GM18907 (cell line): ENCODE data around the gene PILRA.
"Not testable (repeated sequence)": the region's sequence is repeated elsewhere in the genome, so short reads cannot be mapped to it uniquely, and the experiment has no call there.

Experiments
- ATAC-seq: cut with Tn5 transposase; IDR thresholded peaks from one replicate; pipeline ENCODE4 v1.9.1; 2021; ENCODE audit warnings: mild to moderate bottlenecking, moderate library complexity; ENCODE audit not compliant: unreplicated experiment

The PILRA gene

GRCh38 chr7:100376066-100376465 lies 2.8 kb downstream of the PILRA start:
- no peak for ATAC-seq

- no peak for ATAC-seq
Measured at GRCh38 chr7:100378114-100378755, 4.9 kb downstream of the PILRA start.

DNA sequence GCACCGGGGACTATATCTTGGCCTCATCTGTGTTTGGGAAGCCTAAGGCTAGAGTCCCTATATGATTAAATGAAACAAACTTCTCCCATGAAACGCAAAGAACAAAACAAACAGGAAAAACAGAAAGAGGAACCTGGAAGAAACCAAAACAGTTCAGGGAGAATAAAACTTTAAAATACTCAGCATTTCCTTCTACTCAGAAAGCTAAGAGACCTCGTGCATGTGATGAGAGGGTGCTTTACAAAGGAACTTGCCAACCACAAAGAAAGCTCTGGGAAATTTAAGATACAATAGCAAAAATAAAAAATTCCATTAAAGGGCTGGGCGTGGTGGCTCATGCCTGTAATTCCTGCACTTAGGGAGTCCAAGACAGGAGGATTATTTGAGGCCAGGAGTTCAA lies 6.9 kb downstream of the PILRA start:
- no peak for ATAC-seq

GRCh38 chr7:100381531-100382233 lies 8.4 kb downstream of the PILRA start:
- ATAC-seq = not testable (repeated sequence)

GRCh38 chr7:100382234-100382853 lies 9.1 kb downstream of the PILRA start:
- ATAC-seq = not testable (repeated sequence)

GRCh38 chr7:100384628-100385294 lies 11.5 kb downstream of the PILRA start:
- ATAC-seq = no peak

DNA sequence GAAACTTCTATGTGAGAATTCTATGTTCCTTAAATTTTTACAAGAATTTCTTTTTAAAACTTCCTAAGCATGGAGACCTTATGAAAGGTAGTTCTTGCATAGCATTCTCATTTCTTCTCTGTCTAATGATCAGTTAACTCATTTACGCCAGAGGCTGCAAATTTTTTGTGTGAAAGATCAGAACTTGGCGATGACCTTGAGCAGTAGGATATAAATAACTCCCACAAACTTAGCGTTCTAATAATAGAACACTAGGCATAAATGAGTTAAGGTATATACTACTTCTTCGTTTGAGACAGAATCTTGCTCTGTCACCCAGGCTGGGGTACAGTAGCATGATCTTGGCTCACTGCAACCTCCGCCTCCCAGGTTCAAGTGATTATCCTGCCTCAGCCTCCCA lies 13.7 kb downstream of the PILRA start:
- ATAC-seq = no peak

DNA sequence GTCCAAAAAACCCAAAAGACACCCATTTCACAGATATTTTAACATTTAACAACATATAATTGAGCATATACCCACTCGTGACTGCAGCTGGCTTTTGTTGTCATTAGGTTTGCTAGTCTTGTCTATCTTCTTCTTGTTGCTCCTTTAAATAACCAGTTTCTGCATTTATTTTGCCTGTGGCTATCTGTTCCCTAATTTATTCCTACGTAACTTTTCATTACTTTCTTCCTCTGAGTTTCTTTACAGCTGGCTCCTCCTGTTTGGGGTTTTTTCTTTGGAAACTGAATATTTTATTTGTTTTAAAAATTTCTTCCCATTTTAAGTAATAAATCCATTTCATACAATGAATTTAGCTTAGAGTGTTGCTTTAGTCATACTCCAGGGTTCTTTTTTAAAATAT lies 14.4 kb downstream of the PILRA start:
- ATAC-seq = no peak

DNA sequence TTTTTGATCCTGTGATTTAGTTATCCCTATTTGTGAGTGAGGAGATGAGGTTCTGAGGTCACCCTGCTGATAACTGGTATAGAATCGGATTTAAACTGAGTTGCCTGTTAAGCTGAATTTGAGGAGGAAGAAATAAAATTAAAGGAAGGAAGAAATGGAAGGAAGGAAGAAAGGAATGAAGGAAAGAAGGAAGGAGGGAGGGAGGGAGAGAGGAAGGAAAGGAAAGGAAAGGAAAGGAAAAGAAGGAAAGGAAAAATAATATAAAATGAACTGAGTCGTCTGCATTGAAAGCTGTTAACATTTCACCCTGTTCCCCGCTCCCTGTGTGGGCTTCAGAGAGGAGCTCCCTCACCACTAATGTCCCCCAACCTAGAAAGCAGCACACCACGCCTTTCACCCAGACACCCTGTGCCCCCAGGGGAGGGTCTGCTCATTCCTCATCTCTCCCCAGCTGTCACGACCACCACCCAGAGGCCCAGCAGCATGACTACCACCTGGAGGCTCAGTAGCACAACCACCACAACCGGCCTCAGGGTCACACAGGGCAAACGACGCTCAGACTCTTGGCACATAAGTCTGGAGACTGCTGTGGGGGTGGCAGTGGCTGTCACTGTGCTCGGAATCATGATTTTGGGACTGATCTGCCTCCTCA lies 16.3 kb downstream of the PILRA start:
- no peak for ATAC-seq

DNA sequence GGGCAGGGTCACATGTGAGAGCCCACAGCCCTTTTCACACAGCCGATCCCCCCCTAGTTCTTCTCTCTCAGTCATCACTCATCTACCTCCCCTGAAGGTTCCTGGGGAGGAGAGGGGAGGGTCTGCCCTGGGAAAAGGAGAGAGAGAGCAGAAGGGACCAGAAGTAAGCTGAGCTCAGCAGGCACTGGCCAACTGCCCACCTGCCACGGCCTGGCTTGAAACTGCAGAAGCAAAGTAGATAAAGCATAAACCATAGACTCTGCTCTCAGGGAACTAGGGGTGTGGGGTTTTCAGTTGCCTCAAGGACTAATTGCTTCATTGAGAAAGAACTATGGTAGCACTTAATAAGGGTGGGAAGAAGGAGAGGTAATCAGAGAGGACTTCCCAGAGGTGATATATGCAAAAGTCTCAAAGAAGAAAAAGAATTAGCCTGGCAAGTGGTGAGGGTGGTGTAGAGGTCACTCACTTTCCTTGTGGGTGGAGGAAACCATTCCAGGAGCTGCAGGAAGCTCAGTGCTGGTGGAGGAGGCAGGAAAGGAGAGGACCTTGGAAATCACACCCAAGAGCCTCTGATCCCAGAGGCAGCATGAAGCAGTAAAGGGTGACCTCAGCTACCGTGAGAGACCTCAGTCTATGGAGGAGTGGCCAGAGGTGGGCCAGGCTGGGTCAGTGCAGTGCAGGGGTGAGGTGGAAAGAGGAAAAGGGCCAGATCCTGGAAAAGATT lies 17.2 kb downstream of the PILRA start:
- no peak for ATAC-seq

DNA sequence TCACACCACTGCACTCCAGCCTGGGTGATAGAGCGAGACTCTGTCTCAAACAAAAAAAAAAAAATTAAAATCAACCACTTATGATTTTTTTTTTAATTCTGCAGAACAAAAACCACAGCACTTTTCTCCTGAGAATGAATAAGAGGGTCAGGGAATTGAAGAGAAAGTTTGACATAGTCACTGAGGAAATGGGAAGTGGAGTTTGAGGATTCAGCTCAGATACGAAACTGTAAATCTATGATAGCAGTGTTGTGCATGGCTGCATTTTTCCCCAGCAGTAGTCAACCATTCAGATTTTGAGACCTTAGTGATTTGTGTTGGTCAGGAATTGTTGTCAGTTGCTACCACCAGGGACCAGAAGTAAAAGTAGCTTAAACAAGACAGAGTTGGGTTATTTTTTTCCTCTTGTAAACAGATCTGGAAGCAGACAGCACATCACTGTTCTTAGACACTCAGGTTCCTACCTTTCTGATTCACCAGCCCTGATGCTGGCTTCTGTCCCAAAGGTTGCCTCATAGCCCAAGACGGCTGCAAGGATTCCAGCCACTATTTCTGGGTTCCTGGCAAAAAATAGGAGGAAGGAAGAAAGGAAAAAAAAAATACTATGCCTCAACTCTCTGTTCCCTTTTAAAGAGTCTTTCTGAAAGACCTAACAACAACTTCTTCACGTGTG lies 20.1 kb downstream of the PILRA start:
- no peak for ATAC-seq

- no peak for ATAC-seq
Measured at GRCh38 chr7:100394077-100394476, 20.8 kb downstream of the PILRA start.

GRCh38 chr7:100396421-100396982 lies 23.2 kb downstream of the PILRA start:
- peak; percentile 76 for ATAC-seq

DNA sequence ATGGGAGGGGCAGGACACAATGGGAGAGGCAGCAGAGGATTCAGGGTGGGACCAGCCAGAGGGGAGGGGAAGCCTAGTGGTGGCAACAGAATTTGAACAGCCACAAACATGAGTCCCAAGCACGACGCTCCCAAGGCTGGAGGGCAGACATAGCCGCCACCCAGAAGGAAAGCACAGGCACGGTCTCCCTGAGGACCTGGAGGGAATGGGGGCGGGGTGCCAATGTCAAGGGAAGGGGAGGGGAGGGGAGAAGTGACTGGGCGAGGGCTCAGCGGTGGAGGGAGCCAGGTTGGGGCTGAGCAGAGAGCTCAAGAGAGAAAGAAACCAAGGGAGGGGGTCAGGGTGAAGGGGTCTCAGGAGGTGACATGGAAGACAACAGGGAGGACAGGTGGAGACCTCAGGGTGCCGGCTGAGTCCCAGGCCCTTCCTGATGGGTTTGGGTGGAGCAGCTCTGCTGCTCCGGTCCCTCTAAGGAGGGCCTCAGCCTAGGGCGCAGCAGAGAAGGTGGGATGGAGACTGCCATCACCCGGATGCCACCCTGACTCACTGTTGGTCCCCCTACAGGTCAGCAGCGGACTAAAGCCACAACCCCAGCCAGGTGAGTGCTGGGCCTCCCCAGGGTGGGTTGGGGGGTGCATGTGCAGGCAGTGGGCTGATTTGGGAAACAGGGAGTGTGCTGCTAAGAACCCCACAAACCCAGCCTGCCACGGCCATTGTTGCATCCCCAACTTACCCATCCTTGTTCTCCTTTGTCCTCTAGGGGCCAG lies 24.2 kb downstream of the PILRA start:
- ATAC-seq = no peak

- ATAC-seq = no peak
Measured at GRCh38 chr7:100398239-100398638, 25.0 kb downstream of the PILRA start.

GRCh38 chr7:100400041-100400440 lies 26.8 kb downstream of the PILRA start:
- ATAC-seq = no peak

- no peak for ATAC-seq
Measured at GRCh38 chr7:100400656-100401055, 27.4 kb downstream of the PILRA start.

DNA sequence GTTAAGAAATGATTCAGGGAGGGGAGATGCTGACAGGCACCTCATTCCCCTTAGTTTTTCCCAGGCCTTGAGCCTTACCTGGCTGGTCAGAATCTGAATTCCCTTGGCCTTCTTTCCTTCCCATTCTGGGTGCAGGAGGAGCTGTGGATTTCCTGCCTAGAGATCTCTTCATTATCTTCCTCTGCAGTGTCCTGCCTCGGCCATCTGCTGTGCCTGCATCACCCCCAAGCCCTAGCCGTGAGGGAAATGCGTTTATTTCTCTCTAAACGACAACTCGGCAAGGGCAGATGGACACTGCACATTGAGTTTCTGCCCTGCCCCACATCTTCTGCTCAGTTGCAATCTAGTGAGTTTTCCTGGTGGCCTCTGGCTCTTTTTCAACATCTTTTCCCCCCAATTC lies 28.5 kb downstream of the PILRA start:
- no peak for ATAC-seq

- ATAC-seq = no peak
Measured at GRCh38 chr7:100402241-100402640, 29.0 kb downstream of the PILRA start.
